Left cardiac atrium (tissue), 4 donors: ENCODE data around the gene BSG. TPM values are rescaled to one million over a fixed set of nuclear protein-coding genes. Genes with fewer than 3 reads are reported as not detected.

Source experiments
- ATAC-seq, 2 donors: fragments of 200-7000 bp; cut with Tn5 transposase; one replicate each; pipeline ENCODE4 v1.9.1; 2020; ENCODE audit warnings: mild to moderate bottlenecking in 2 of 2, moderate library complexity in 2 of 2
- DNase-seq: peaks from one replicate; pipeline ENCODE4 v3.0.0-alpha.2; 2020
- intact Hi-C, 2 donors: fragments of 100-400 bp; cut with DNase I; formaldehyde crosslinking; loops; one replicate each; pipeline versions ENCODE4 v1.14.1 to v1.15.1; 2022 to 2023
- total RNA-seq, 2 donors: library from RNA; stranded (reverse); fragmentation: NEBNext Ultra II Directional; extraction: Animal tissue kit (Norgen Biotek cat#: 25700); gene quantifications; one replicate each; pipeline ENCODE4 v1.2.1, GENCODE V29; 2021
- donor health status: DM: no; HTN: yes; CAD: no.
- donor health status: DM: no; HTN: yes; CAD: no; lungs with severe emphysema.
- donor health status: DM: yes; HTN: yes; CAD: no.
- donor health status: Dilated cardiomyopathy.

The BSG gene
- total RNA-seq, 2 donors from 2014 or later, result 847 to 1,152 TPM

- intact Hi-C loops, result no loop called here
- ATAC-seq (no peak), DNase-seq (no peak)
Measured at GRCh38 chr19:567296-567900, 5.0 kb upstream of the BSG start.

- intact Hi-C loops, result loop anchor here in 1 of 2 donors (10.0 kb wide), 1 partner anchor 165 kb away; no protein-coding TSS in a partner anchor
- DNase-seq (no peak), ATAC-seq (no peak)
Measured at GRCh38 chr19:570251-570686, 2.1 kb upstream of the BSG start.

DNA sequence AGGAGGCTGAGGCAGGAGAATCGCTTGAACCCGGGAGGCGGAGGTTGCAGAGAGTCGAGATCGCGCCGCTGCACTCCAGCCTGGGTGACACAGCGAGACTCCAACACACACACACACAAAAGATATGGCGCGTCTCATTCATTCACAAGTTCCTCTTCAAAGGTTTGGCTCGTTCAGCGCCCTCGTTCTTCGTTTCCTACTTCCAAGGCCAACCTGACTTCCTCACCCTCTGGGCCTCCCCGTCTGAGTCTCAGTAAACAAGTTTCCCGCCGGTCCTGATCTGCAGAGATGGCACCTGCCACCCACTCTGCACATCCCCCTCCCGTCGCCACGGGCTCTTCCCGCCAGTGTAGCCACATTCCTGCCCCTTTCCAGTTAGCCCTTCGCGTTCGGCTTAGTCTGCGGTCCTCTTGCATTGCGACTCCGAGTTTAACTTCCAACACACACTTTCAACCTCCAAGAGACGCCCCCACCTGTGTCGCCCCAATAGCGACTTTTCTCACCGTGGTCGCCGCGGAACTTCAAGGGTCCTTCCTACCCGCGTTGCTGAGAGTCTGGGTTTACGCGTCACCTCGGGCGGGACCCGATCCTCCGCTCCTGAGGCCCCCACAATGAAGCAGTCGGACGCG lies 1.3 kb upstream of the BSG start:
- ATAC-seq (no peak), DNase-seq (no peak)
- intact Hi-C loops, result loop anchor here in 1 of 2 donors (10.0 kb wide), 1 partner anchor 164 kb away; no protein-coding TSS in a partner anchor

- ATAC-seq (no peak), DNase-seq (no peak)
- intact Hi-C loops, result loop anchor here in 1 of 2 donors (10.0 kb wide), 1 partner anchor 163 kb away; no protein-coding TSS in a partner anchor
Measured at GRCh38 chr19:571566-571974, 826 bp upstream of the BSG start.

DNA sequence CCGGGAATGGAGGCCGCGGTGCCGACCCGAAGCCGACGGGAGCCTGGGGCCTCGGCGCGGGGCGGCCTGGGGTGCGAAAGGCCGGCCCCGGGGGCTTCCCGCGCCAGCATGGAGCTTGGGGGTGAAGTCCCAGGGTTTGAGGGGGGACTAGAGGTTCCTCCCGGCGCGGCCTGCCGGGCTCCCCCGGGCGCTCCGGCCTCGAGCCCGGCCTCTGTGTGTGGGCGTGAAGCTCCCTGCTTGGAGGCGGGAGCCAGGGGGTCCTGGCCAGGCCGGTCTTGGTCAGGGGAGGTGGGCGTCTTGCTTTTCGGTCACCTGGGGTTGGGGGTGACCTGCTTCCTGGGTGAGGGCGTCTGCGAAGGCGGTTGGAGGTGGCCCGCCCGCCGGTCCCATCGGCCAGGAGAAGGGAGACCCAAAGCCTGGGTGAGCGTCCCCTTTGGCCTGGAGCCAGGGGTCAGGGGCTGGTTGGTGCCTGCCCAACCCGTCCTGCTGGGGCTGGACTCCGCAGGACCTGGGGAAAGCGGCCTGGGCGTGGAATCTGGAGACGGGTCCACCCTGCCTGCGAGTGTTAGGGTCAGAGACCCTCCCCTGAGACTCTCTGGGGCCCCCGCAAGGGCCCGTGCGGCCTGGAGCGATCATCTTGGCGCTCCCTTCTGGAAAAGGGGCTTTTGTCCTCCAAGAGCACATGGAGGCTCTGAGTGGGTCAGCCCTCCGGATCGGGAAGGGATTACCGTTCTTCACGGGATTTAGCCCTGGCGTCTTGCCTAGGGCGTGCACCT lies 535 bp downstream of the BSG start:
- DNase-seq, result peak; percentile 59
- ATAC-seq, result peak; percentile 4 to 8
- intact Hi-C loops, result loop anchor here (2.0 to 10.0 kb wide), 2 partner anchors 40 to 162 kb away; no protein-coding TSS in a partner anchor

DNA sequence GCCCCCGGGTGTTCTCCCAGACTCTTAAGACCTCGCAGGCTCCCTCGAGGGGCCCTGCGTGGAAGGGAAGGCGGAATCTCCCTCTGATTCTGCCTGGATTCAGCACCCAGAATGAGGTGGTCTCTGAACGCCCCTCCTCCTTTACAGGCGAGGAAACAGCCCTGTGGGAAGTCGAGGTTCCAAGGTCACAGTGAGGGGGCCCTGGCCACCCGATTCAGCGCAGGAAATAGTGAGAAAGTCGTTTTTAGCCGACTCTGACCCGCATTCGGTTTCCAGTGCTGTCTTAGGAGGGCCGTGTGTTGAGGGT lies 1.1 kb downstream of the BSG start:
- no peak for ATAC-seq
- intact Hi-C loops, result loop anchor here (2.0 to 10.0 kb wide), 2 partner anchors 41 to 161 kb away; no protein-coding TSS in a partner anchor
- no peak for DNase-seq

GRCh38 chr19:574658-575526 lies 2.5 kb downstream of the BSG start:
- peak; percentile 21 to 36 for ATAC-seq
- no peak for DNase-seq
- intact Hi-C loops, result loop anchor here in 1 of 2 donors (10.0 kb wide), 1 partner anchor 160 kb away; no protein-coding TSS in a partner anchor

DNA sequence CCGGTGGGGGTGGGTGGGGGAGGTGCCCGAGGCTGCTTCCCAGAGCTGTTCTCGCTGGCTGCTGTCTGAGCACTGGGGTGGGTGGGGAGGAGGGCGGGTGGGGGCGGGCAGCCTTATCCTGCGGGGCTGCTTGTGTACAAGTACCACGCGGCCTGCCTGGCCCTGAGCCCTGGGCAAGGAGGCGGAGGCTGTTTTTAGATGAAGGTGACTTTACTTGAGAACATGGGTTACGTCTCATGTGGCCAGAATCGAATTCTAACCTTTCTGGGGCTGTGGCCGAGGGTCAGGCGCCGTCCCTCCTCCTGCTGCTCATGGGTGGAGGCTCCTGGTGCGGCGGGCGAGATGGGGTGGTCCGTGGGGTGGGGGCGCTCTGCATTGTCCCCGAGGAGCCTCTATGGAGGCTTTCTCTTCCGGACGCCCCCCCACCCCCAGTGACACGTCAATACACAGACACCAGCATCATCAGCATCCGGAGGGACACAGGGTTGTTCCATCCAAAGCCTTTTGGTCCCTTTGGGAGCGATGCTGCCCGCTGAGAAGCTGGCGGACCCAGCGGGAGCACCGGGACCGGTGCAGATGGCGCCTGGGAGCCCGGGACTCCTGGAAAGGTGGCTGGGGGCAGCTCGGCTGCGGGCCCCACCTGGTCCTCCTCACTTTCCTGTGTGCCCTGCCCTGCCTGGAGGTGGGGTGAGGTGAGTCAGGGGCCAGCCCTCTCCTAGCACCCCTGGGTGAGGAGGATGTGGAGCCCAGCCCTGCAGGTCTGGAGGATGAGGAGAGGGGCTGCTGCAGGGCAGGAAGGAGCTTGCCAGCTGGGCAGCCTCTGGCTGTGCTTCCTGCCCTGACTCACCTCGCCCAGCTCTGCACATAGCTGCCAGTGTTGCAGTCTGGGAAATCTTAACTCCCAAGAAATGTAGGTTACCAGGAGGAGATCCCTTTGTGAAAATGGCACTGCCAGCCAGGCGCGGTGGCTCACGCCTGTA lies 3.4 kb downstream of the BSG start:
- ATAC-seq, result peak; percentile 42 to 53
- DNase-seq, result peak; percentile 80
- intact Hi-C loops, result loop anchor here in 1 of 2 donors (10.0 kb wide), 1 partner anchor 159 kb away; no protein-coding TSS in a partner anchor

- no peak for ATAC-seq
- no peak for DNase-seq
- intact Hi-C loops, result loop anchor here in 1 of 2 donors (10.0 kb wide), 1 partner anchor 158 kb away; no protein-coding TSS in a partner anchor
Measured at GRCh38 chr19:576768-577438, 4.5 kb downstream of the BSG start.

DNA sequence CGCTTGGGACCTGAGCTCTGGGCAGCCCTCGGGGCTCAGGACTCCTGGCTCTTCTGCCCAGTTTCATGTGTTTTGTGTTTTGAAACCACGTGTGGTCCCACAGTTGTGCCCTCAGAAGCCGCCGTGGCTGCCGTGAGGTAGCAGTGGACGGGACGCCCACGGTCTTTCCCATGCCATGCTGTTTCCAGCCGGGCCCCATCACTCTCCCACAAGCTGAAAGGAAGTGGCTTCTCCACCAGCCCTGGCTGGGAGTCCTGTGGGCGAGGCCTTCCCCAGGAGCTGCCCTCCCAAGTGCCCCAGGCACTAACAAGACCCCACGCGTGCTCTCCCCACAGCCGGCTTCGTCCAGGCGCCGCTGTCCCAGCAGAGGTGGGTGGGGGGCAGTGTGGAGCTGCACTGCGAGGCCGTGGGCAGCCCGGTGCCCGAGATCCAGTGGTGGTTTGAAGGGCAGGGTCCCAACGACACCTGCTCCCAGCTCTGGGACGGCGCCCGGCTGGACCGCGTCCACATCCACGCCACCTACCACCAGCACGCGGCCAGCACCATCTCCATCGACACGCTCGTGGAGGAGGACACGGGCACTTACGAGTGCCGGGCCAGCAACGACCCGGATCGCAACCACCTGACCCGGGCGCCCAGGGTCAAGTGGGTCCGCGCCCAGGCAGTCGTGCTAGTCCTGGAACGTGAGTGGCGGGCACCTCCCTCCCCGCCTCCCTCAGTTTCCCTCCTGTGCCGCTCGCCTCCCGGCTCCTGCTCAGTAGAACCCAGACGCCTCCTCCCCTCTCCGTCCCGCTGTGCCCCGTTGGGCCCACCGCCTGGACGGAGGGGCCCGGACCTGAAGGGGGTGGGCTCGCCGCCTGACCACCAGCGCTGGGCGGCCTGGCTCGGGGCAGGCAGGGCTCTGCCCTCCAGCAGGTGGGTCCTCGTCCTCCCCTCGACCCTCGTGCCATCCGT lies 5.3 kb downstream of the BSG start:
- ATAC-seq (no peak), DNase-seq (no peak)

DNA sequence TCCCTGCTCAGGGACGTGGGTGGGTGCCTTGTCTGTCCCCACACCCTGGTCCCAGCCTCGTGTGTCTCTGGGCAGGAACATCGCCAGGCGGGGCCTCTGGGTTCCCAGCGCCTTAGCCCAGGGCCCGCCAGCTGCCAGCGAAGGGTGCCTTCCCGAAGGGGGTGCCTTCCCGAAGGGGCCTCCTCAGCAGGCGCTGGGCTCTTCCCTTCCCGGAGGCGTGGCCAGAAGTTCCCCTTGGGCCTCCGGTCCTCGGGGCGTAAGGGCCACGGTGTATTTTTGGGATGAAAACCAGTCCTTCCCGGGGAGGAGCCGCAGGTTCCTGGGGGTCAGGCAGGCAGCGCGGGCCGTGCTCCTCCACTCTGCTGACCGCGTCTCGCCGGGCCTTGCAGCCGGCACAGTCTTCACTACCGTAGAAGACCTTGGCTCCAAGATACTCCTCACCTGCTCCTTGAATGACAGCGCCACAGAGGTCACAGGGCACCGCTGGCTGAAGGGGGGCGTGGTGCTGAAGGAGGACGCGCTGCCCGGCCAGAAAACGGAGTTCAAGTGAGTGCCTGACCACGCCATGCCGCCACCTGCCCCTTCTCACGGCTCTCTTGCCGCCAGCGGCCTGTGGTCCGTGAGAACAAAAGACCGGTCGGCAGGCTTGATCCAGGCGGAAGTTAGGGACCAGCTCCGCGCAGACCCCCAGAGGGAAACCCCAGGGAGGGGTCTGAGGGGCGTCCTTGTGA lies 6.9 kb downstream of the BSG start:
- no peak for ATAC-seq
- no peak for DNase-seq
- intact Hi-C loops, result loop anchor here in 1 of 2 donors (10.0 kb wide), 1 partner anchor 156 kb away; no protein-coding TSS in a partner anchor

More for the DNA sequence above, 5.3 kb downstream of the BSG start:
- intact Hi-C loops, result loop anchor here in 1 of 2 donors (10.0 kb wide), 1 partner anchor 157 kb away; no protein-coding TSS in a partner anchor

DNA sequence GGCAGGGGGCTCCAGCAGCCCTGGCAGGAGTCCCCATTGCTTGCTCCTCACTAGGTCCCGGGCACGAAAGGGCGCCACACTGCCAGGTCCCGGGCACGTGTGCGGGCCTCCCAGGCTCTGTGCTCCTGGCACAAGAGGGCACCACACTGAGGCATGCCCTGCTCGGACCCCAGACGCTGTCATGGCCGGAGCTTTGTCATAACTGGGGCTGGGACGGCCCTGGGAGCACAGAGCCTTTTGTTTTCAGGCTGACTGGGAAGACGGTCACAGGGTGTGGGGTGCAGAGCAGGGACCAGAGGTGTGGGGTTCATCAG lies 7.4 kb downstream of the BSG start:
- ATAC-seq, result no peak
- intact Hi-C loops, result loop anchor here (10.0 kb wide), 2 partner anchors 55 to 155 kb away; partner anchors contain the start of genes FGF22 (in 1 of the 2) and POLRMT (in 1 of the 2)
- no peak for DNase-seq

- no peak for ATAC-seq
- intact Hi-C loops, result loop anchor here in 1 of 2 donors (10.0 kb wide), 1 partner anchor 54 kb away; the partner anchor contains the start of genes FGF22 and POLRMT
- no peak for DNase-seq
Measured at GRCh38 chr19:580274-580835, 8.0 kb downstream of the BSG start.

GRCh38 chr19:581399-582111 lies 9.2 kb downstream of the BSG start:
- DNase-seq (no peak), ATAC-seq (no peak)
- intact Hi-C loops, result loop anchor here in 1 of 2 donors (10.0 kb wide), 1 partner anchor 53 kb away; the partner anchor contains the start of genes FGF22 and POLRMT
